Mammary epithelial cell (primary cell): ENCODE data around the gene PPM1M.

ENCODE experiments used
- EZH2 ChIP-seq: IDR thresholded peaks from 2 replicates; pipeline ENCODE4 v1.6.1; 2012; ENCODE audit warnings: low read length, inconsistent platforms, borderline replicate concordance
- TF ChIP-seq, protein P1 (sequence below), 2 donors: IDR thresholded peaks in 1 of 2; conservative IDR thresholded peaks in 1 of 2; 2 replicates each; pipeline ENCODE4 v1.5.1; 2011 to 2012; ENCODE audit warnings: inconsistent platforms in 2 of 2, low read length in 2 of 2, mild to moderate bottlenecking in 2 of 2, control low read depth in 1 of 2, low read depth in 1 of 2; ENCODE audit not compliant: insufficient read depth in 1 of 2; ENCODE audit errors: extremely low read depth in 1 of 2

DNA sequence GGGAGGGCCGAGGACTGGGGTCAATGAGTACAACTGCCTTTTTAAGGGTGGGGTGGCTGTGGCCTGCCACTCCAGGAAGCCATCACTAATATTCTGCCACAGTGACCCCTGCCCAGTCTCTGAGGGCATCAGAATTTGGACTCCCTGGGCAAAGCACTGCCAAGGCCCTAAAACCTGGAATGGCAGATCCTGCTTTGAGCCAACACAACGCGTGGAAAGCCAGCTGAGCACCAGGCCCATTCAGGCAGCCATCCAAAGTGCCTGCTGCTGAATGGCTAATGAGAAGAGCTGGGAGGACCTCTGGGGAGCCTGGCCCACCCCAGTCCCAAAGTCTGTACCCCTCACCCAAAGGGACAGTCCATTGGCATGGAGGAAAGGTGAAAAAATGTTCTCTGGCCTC, 11.6 kb upstream of the PPM1M start:
- TF ChIP-seq EZH2: no peak
- TF ChIP-seq, protein P1, sequence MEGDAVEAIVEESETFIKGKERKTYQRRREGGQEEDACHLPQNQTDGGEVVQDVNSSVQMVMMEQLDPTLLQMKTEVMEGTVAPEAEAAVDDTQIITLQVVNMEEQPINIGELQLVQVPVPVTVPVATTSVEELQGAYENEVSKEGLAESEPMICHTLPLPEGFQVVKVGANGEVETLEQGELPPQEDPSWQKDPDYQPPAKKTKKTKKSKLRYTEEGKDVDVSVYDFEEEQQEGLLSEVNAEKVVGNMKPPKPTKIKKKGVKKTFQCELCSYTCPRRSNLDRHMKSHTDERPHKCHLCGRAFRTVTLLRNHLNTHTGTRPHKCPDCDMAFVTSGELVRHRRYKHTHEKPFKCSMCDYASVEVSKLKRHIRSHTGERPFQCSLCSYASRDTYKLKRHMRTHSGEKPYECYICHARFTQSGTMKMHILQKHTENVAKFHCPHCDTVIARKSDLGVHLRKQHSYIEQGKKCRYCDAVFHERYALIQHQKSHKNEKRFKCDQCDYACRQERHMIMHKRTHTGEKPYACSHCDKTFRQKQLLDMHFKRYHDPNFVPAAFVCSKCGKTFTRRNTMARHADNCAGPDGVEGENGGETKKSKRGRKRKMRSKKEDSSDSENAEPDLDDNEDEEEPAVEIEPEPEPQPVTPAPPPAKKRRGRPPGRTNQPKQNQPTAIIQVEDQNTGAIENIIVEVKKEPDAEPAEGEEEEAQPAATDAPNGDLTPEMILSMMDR (conservative IDR thresholded peaks at IDR 0.05 in 1 of 2, IDR thresholded peaks at IDR 0.05 in 1 of 2; ENCODE audit: extremely low read depth in 1 of 2, insufficient read depth in 1 of 2, low read depth in 1 of 2, low read length in 2 of 2): no peak
